Mesenchymal stem cell (in vitro differentiated cells and primary cell): ENCODE results near the gene POLR2L.
A peak's percentile ranks its signal among the peaks of the same experiment; 100 is the strongest.

Experiments used
- DNase-seq: peaks from one replicate; pipeline ENCODE4 v3.0.0-alpha.2; 2013
- H2AFZ ChIP-seq: one replicate; pipeline ENCODE4 v1.6.1; 2013; ENCODE audit warnings: low read depth, mild to moderate bottlenecking, control low read depth, inconsistent platforms, low read length, moderate library complexity
- H2AK5ac ChIP-seq: 2 replicates; pipeline ENCODE4 v1.6.1; 2013; ENCODE audit warnings: low read length, moderate library complexity, mild to moderate bottlenecking, inconsistent platforms; ENCODE audit not compliant: severe bottlenecking
- H2BK120ac ChIP-seq: one replicate; pipeline ENCODE4 v1.6.1; 2013; ENCODE audit warnings: low read depth, mild to moderate bottlenecking, inconsistent platforms, low read length, moderate library complexity
- H2BK12ac ChIP-seq, 2 experiments: one replicate each; pipeline ENCODE4 v1.6.1; 2013; ENCODE audit warnings: inconsistent platforms in 2 of 2, low read length in 2 of 2, mild to moderate bottlenecking in 2 of 2, moderate library complexity in 2 of 2, control low read depth in 1 of 2
- H2BK15ac ChIP-seq: one replicate; pipeline ENCODE4 v1.6.1; 2013; ENCODE audit warnings: mild to moderate bottlenecking, low read depth, inconsistent platforms; ENCODE audit not compliant: poor library complexity, severe bottlenecking
- H2BK5ac ChIP-seq: 2 replicates; pipeline ENCODE4 v1.6.1; 2013; ENCODE audit warnings: low read depth, mild to moderate bottlenecking, low read length, control low read depth, inconsistent platforms; ENCODE audit not compliant: poor library complexity, severe bottlenecking
- H3K14ac ChIP-seq, 2 experiments: one replicate each; pipeline ENCODE4 v1.6.1; 2013; ENCODE audit warnings: inconsistent platforms in 2 of 2, low read length in 2 of 2, control low read depth in 1 of 2, mild to moderate bottlenecking in 1 of 2, moderate library complexity in 1 of 2
- H3K18ac ChIP-seq, 2 experiments: one replicate each; pipeline ENCODE4 v1.6.1; 2013; ENCODE audit warnings: inconsistent platforms in 2 of 2, low read length in 2 of 2, control low read depth in 1 of 2, low read depth in 1 of 2, mild to moderate bottlenecking in 1 of 2
- H3K23ac ChIP-seq, 2 experiments: one replicate each; pipeline ENCODE4 v1.6.1; 2013; ENCODE audit warnings: inconsistent platforms in 2 of 2, low read length in 2 of 2, mild to moderate bottlenecking in 2 of 2, moderate library complexity in 2 of 2, control low read depth in 1 of 2
- H3K27ac ChIP-seq: 2 replicates; pipeline ENCODE4 v1.5.1; 2013; ENCODE audit warnings: mild to moderate bottlenecking, moderate library complexity, low read length, control low read depth, inconsistent platforms; ENCODE audit not compliant: poor library complexity, severe bottlenecking
- H3K27me3 ChIP-seq, 2 experiments: 2 replicates each; pipeline versions ENCODE4 v1.6.1 to v1.7.0; 2013; ENCODE audit warnings: low read length in 2 of 2, mild to moderate bottlenecking in 2 of 2, moderate library complexity in 2 of 2, control low read depth in 1 of 2, inconsistent platforms in 1 of 2; ENCODE audit not compliant: control insufficient read depth in 1 of 2, insufficient read depth in 1 of 2
- H3K36me3 ChIP-seq, 2 experiments: 2 replicates each; pipeline versions ENCODE4 v1.6.1 to v1.7.0; 2013; ENCODE audit warnings: low read length in 2 of 2, control low read depth in 1 of 2, inconsistent platforms in 1 of 2, low read depth in 1 of 2, mild to moderate bottlenecking in 1 of 2; ENCODE audit not compliant: insufficient read depth in 2 of 2, control insufficient read depth in 1 of 2
- H3K4ac ChIP-seq, 2 experiments: one replicate each; pipeline ENCODE4 v1.6.1; 2013; ENCODE audit warnings: inconsistent platforms in 2 of 2, low read length in 2 of 2, mild to moderate bottlenecking in 2 of 2, moderate library complexity in 2 of 2, control low read depth in 1 of 2, low read depth in 1 of 2
- H3K4me1 ChIP-seq: 2 replicates; pipeline ENCODE4 v1.6.1; 2013; ENCODE audit warnings: low read depth, low read length, control low read depth; ENCODE audit not compliant: control insufficient read depth, insufficient read depth
- H3K4me2 ChIP-seq: 2 replicates; pipeline ENCODE4 v1.6.1; 2013; ENCODE audit warnings: low read length, mild to moderate bottlenecking, inconsistent platforms; ENCODE audit not compliant: poor library complexity, severe bottlenecking
- H3K4me3 ChIP-seq, 2 experiments: 2 replicates each; pipeline versions ENCODE4 v1.5.1 to v1.7.0; 2013; ENCODE audit warnings: low read length in 2 of 2, mild to moderate bottlenecking in 2 of 2, control low read depth in 1 of 2, low read depth in 1 of 2; ENCODE audit not compliant: insufficient read depth in 1 of 2
- H3K79me1 ChIP-seq: replicated peaks from 2 replicates; pipeline ENCODE4 v1.6.1; 2013; ENCODE audit warnings: mild to moderate bottlenecking, control low read depth, low read length, inconsistent platforms; ENCODE audit not compliant: poor library complexity, severe bottlenecking
- H3K9ac ChIP-seq: 2 replicates; pipeline ENCODE4 v1.7.0; 2013; ENCODE audit warnings: mild to moderate bottlenecking, low read length, moderate library complexity
- H3K9me3 ChIP-seq: 2 replicates; pipeline ENCODE4 v1.7.0; 2013; ENCODE audit warnings: mild to moderate bottlenecking, low read length; ENCODE audit not compliant: control insufficient read depth
- H4K8ac ChIP-seq: one replicate; pipeline ENCODE4 v1.6.1; 2013; ENCODE audit warnings: inconsistent platforms, mild to moderate bottlenecking, low read length, moderate library complexity
- H4K91ac ChIP-seq: one replicate; pipeline ENCODE4 v1.6.1; 2013; ENCODE audit warnings: mild to moderate bottlenecking, low read length, inconsistent platforms
- WGBS: methylation state at CpG from one replicate; pipeline ENCODE4 v1.1.7; 2013; ENCODE audit warnings: mixed read lengths; 5-methylcytosine and 5-hydroxymethylcytosine counted together

POLR2L gene

GRCh38 chr11:884578-885070 lies 42.3 kb upstream of the POLR2L start:
- Histone ChIP-seq H3K14ac (no peak overlapping the region), H3K36me3 (peaks cover 45 to 72% of the 10 kb centered on the region in 2 experiments), H2BK12ac (no peak overlapping the region), H3K4ac (no peak overlapping the region), H3K9me3 (no peaks in the 10 kb centered on the region), H2AFZ (no peak overlapping the region), H3K23ac (no peak overlapping the region), H2BK15ac (no peak overlapping the region), H4K8ac (no peak overlapping the region), H3K27me3 (no peaks in the 10 kb centered on the region), H3K18ac (no peak overlapping the region), H4K91ac (no peak overlapping the region), H2BK120ac (no peak overlapping the region), H2BK5ac (no peak overlapping the region), H3K4me2 (no peak overlapping the region), H2AK5ac (no peak overlapping the region), H3K4me3 (no peak overlapping the region), H3K79me1 (peaks cover 5% of the 10 kb centered on the region), H3K4me1 (peaks cover 18% of the 10 kb centered on the region), H3K9ac (no peak overlapping the region), H3K27ac (no peak overlapping the region)
- DNase-seq: no peak
- 91% methylated on average over 16 of the region's 16 CpGs for WGBS

- Histone ChIP-seq H3K9me3 (no peaks in the 10 kb centered on the region), H3K4me1 (peaks cover 19% of the 10 kb centered on the region), H2BK12ac (no peak overlapping the region), H3K9ac (no peak overlapping the region), H3K4ac (no peak overlapping the region), H2BK5ac (no peak overlapping the region), H2AK5ac (no peak overlapping the region), H3K4me2 (no peak overlapping the region), H3K36me3 (peaks cover 49 to 67% of the 10 kb centered on the region in 2 experiments), H3K79me1 (peaks cover 2% of the 10 kb centered on the region), H2BK15ac (no peak overlapping the region), H3K18ac (no peak overlapping the region), H2AFZ (no peak overlapping the region), H3K23ac (no peak overlapping the region), H4K8ac (no peak overlapping the region), H3K27ac (no peak overlapping the region), H3K14ac (no peak overlapping the region), H3K27me3 (no peaks in the 10 kb centered on the region), H3K4me3 (no peak overlapping the region), H4K91ac (no peak overlapping the region), H2BK120ac (no peak overlapping the region)
- WGBS: 93% methylated on average over 10 of the region's 10 CpGs
- no peak for DNase-seq
Measured at GRCh38 chr11:883527-883926, 41.2 kb upstream of the POLR2L start.

- Histone ChIP-seq H3K27ac (peak overlapping the region; percentile 39), H2AFZ (no peak overlapping the region), H3K9me3 (no peaks in the 10 kb centered on the region), H2BK5ac (no peak overlapping the region), H3K23ac (no peak overlapping the region), H3K4me2 (no peak overlapping the region), H3K4me1 (peaks cover 19% of the 10 kb centered on the region), H2AK5ac (no peak overlapping the region), H4K91ac (peak overlapping the region; percentile 28), H3K9ac (no peak overlapping the region), H4K8ac (no peak overlapping the region), H3K4me3 (no peak overlapping the region), H3K18ac (no peak overlapping the region), H3K27me3 (no peaks in the 10 kb centered on the region), H2BK12ac (no peak overlapping the region), H2BK120ac (no peak overlapping the region), H3K4ac (no peak overlapping the region), H3K36me3 (peaks cover 40 to 62% of the 10 kb centered on the region in 2 experiments), H3K79me1 (peaks cover 2% of the 10 kb centered on the region), H2BK15ac (peak overlapping the region; percentile 14), H3K14ac (no peak overlapping the region)
- DNase-seq: no peak
- WGBS: 91% methylated on average over 12 of the region's 14 CpGs
Measured at GRCh38 chr11:882596-882995, 40.3 kb upstream of the POLR2L start.

- no peak overlapping the region for H2BK15ac ChIP-seq
- H3K27ac ChIP-seq: no peak overlapping the region
- DNase-seq: no peak
- no peak overlapping the region for H2BK5ac ChIP-seq
- no peak overlapping the region for H3K18ac ChIP-seq
- H3K27me3 ChIP-seq: no peaks in the 10 kb centered on the region
- no peak overlapping the region for H4K8ac ChIP-seq
- H3K14ac ChIP-seq: no peak overlapping the region
- H3K4ac ChIP-seq: no peak overlapping the region
- no peak overlapping the region for H3K4me2 ChIP-seq
- H3K4me3 ChIP-seq: no peak overlapping the region
- H3K79me1 ChIP-seq: peaks cover 1% of the 10 kb centered on the region
- no peak overlapping the region for H3K9ac ChIP-seq
- no peak overlapping the region for H3K23ac ChIP-seq
- no peak overlapping the region for H2BK12ac ChIP-seq
- no peaks in the 10 kb centered on the region for H3K9me3 ChIP-seq
- H2AFZ ChIP-seq: no peak overlapping the region
- H3K36me3 ChIP-seq: peaks cover 27 to 61% of the 10 kb centered on the region in 2 experiments
- no peak overlapping the region for H4K91ac ChIP-seq
- H2BK120ac ChIP-seq: no peak overlapping the region
- peaks cover 33% of the 10 kb centered on the region for H3K4me1 ChIP-seq
- 90% methylated on average over 14 of the region's 14 CpGs for WGBS
- H2AK5ac ChIP-seq: no peak overlapping the region
Measured at GRCh38 chr11:880447-880846, 38.1 kb upstream of the POLR2L start.
